Stimulated activated memory B cell treated with anti-CD40 and anti-IgM and Interleukin-4, amounts not matched to agents 10 μg/mL and 1 μg/mL and 100 μg/mL, for 72 hours (primary cell): Measurements from ENCODE around the gene SMYD3.
"Not testable (repeated sequence)": the region's sequence is repeated elsewhere in the genome, so short reads cannot be mapped to it uniquely, and the experiment has no call there.

Experiments used
- ATAC-seq: fragments of 150-1000 bp; cut with Tn5 transposase; 2 replicates; pipeline ENCODE4 v1.10.0; 2021
- H3K27ac Mint-ChIP-seq: one replicate; pipeline ENCODE4 v1.8.0; 2022; ENCODE audit warnings: mild to moderate bottlenecking, mixed read lengths
- H3K27me3 Mint-ChIP-seq: one replicate; pipeline ENCODE4 v1.8.0; 2022; ENCODE audit warnings: mixed read lengths
- H3K36me3 Mint-ChIP-seq: one replicate; pipeline ENCODE4 v1.8.0; 2022; ENCODE audit warnings: mixed read lengths
- H3K4me1 Mint-ChIP-seq: one replicate; pipeline ENCODE4 v1.8.0; 2022; ENCODE audit warnings: mixed read lengths
- H3K4me3 Mint-ChIP-seq: one replicate; pipeline ENCODE4 v1.8.0; 2022; ENCODE audit warnings: mild to moderate bottlenecking, moderate library complexity, mixed read lengths
- H3K9me3 Mint-ChIP-seq: one replicate; pipeline ENCODE4 v1.8.0; 2022; ENCODE audit warnings: mixed read lengths

The SMYD3 gene

GRCh38 chr1:245952383-245953026 is 554.6 kb downstream of the SMYD3 start:
- Mint-ChIP-seq H3K27ac (peak overlapping the region; percentile 82), H3K4me1 (peaks cover 25% of the 10 kb centered on the region), H3K27me3 (no peaks in the 10 kb centered on the region), H3K9me3 (no peaks in the 10 kb centered on the region), H3K36me3 (no peaks in the 10 kb centered on the region), H3K4me3 (no peak overlapping the region)
- ATAC-seq, result no peak

DNA sequence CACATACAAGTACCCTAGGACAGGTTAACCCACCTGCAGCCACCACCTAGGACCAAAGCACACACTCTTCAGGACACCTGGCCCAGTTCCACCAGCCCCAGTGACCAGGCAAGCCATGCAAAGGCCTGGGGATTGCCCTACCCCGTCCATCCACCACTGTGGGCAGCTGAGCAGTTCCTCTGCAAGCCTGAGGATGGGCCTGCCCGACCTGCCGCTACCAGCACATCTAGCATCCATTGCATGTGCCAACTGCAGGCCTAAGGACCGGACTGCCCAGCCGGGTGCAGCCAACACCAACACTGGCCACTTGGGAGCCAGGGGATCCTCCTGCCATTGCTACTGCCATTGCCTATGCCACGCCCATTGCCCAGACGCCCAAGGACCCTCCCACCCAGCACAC is 558.3 kb downstream of the SMYD3 start:
- H3K4me3 Mint-ChIP-seq, result no peak overlapping the region
- no peak for ATAC-seq
- peaks cover 25% of the 10 kb centered on the region for H3K36me3 Mint-ChIP-seq
- H3K27ac Mint-ChIP-seq, result no peak overlapping the region
- H3K4me1 Mint-ChIP-seq, result peaks cover 11% of the 10 kb centered on the region
- no peaks in the 10 kb centered on the region for H3K27me3 Mint-ChIP-seq
- H3K9me3 Mint-ChIP-seq, result peaks cover 5% of the 10 kb centered on the region

GRCh38 chr1:245946905-245947304 is 560.2 kb downstream of the SMYD3 start:
- peaks cover 32% of the 10 kb centered on the region for H3K36me3 Mint-ChIP-seq
- H3K27ac Mint-ChIP-seq, result no peak overlapping the region
- H3K27me3 Mint-ChIP-seq, result no peaks in the 10 kb centered on the region
- no peak overlapping the region for H3K4me3 Mint-ChIP-seq
- peaks cover 12% of the 10 kb centered on the region for H3K4me1 Mint-ChIP-seq
- H3K9me3 Mint-ChIP-seq, result peaks cover 5% of the 10 kb centered on the region
- no peak for ATAC-seq

- not testable (repeated sequence) for H3K27ac Mint-ChIP-seq, H3K9me3 Mint-ChIP-seq, H3K4me3 Mint-ChIP-seq, ATAC-seq, H3K27me3 Mint-ChIP-seq
- peaks cover 18% of the 10 kb centered on the region for H3K4me1 Mint-ChIP-seq
- H3K36me3 Mint-ChIP-seq, result peaks cover 32% of the 10 kb centered on the region
Observed at GRCh38 chr1:245945136-245945535, 561.9 kb downstream of the SMYD3 start.

DNA sequence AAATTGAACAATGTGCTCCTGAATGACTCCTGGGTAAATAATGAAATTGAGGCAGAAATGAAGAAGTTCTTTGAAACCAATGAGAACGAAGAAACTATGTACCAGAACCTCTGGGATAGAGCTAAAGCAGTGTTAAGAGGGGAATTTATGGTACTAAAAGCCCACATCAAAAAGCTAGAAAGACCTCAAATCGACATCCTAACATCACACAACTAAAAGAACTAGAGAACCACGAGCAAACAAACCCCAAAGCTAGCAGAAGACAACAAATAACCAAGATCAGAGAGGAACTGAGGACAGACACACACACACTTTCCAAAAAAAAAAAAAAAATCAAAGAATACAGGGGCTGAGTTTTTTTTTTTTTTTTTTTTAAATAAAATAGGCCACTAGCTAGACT is 564.2 kb downstream of the SMYD3 start:
- Mint-ChIP-seq H3K27ac (no peak overlapping the region), H3K9me3 (peaks cover 5% of the 10 kb centered on the region), H3K4me1 (peaks cover 21% of the 10 kb centered on the region), H3K27me3 (no peaks in the 10 kb centered on the region), H3K4me3 (no peak overlapping the region), H3K36me3 (peaks cover 36% of the 10 kb centered on the region)
- no peak for ATAC-seq

- peaks cover 21% of the 10 kb centered on the region for H3K4me1 Mint-ChIP-seq
- peaks cover 44% of the 10 kb centered on the region for H3K36me3 Mint-ChIP-seq
- not testable (repeated sequence) for ATAC-seq, H3K27ac Mint-ChIP-seq, H3K4me3 Mint-ChIP-seq, H3K27me3 Mint-ChIP-seq, H3K9me3 Mint-ChIP-seq
Observed at GRCh38 chr1:245941771-245942170, 565.3 kb downstream of the SMYD3 start.

- H3K9me3 Mint-ChIP-seq, result no peaks in the 10 kb centered on the region
- no peak overlapping the region for H3K27ac Mint-ChIP-seq
- no peaks in the 10 kb centered on the region for H3K27me3 Mint-ChIP-seq
Observed at GRCh38 chr1:245939756-245940345, 567.2 kb downstream of the SMYD3 start.

DNA sequence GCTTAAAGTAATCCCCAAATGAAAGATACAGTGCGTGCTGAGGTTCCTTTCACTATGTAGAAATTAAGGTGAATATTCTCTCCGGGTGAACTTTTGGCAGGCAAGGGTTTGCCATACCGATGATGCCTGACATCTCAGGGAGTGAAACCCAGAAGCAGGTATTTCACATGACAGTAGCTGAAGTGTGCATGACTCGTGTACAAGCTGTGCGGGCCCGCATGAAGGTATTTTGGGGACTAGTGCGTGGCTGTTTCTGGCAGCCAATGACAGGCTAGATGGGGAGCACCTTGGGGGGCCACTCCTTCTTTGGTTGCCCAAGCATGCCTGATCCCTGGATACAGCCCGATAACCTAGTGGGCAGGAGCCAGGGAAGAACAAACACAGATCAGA is 569.0 kb downstream of the SMYD3 start:
- Mint-ChIP-seq H3K27me3 (no peaks in the 10 kb centered on the region), H3K4me3 (no peak overlapping the region), H3K4me1 (peaks cover 20% of the 10 kb centered on the region), H3K9me3 (no peaks in the 10 kb centered on the region), H3K36me3 (peaks cover 22% of the 10 kb centered on the region), H3K27ac (no peak overlapping the region)
- no peak for ATAC-seq

More at GRCh38 chr1:245939756-245940345, 567.2 kb downstream of the SMYD3 start:
- Mint-ChIP-seq H3K4me1 (peaks cover 21% of the 10 kb centered on the region), H3K36me3 (peaks cover 32% of the 10 kb centered on the region), H3K4me3 (no peak overlapping the region)
- no peak for ATAC-seq

- no peak overlapping the region for H3K27ac Mint-ChIP-seq
- ATAC-seq, result no peak
- no peaks in the 10 kb centered on the region for H3K9me3 Mint-ChIP-seq
- peaks cover 17% of the 10 kb centered on the region for H3K36me3 Mint-ChIP-seq
- no peaks in the 10 kb centered on the region for H3K27me3 Mint-ChIP-seq
- H3K4me3 Mint-ChIP-seq, result no peak overlapping the region
- peaks cover 14% of the 10 kb centered on the region for H3K4me1 Mint-ChIP-seq
Observed at GRCh38 chr1:245937316-245938045, 569.6 kb downstream of the SMYD3 start.

- H3K4me3 Mint-ChIP-seq, result no peak overlapping the region
- H3K9me3 Mint-ChIP-seq, result no peaks in the 10 kb centered on the region
- no peak for ATAC-seq
- H3K4me1 Mint-ChIP-seq, result no peaks in the 10 kb centered on the region
- H3K36me3 Mint-ChIP-seq, result peaks cover 26% of the 10 kb centered on the region
- H3K27me3 Mint-ChIP-seq, result no peaks in the 10 kb centered on the region
- no peak overlapping the region for H3K27ac Mint-ChIP-seq
Observed at GRCh38 chr1:245934409-245934808, 572.7 kb downstream of the SMYD3 start.

DNA sequence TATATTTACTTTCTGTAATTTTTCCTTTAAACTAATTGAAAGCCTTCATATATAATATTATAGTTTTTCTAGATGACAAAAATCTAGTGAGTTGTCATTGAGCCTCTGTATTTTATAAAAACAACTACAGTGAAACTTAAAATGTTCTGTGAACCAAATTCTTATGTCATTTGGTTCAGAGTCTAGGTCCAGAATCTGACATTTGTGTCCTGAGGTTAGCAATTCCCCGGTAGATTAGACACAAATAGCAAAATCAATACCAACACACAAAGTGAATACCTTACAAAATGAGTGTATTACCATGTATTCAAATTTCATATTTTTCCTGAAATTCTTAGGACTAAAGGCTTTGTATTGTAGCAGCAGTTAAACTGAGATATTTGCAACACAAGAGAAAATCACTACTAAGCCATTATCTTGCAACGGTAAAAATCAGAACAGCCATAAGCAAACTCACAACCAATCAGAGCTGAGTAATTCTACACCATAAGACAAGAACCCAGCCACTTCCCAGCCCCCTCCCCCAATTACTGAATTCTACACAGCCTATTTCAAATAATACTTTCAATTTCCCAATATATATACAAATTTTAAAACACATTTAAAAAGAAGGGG is 573.5 kb downstream of the SMYD3 start:
- Mint-ChIP-seq H3K27ac (no peak overlapping the region), H3K4me1 (no peaks in the 10 kb centered on the region), H3K9me3 (no peaks in the 10 kb centered on the region), H3K36me3 (peaks cover 34% of the 10 kb centered on the region), H3K27me3 (no peaks in the 10 kb centered on the region), H3K4me3 (no peak overlapping the region)
- no peak for ATAC-seq

DNA sequence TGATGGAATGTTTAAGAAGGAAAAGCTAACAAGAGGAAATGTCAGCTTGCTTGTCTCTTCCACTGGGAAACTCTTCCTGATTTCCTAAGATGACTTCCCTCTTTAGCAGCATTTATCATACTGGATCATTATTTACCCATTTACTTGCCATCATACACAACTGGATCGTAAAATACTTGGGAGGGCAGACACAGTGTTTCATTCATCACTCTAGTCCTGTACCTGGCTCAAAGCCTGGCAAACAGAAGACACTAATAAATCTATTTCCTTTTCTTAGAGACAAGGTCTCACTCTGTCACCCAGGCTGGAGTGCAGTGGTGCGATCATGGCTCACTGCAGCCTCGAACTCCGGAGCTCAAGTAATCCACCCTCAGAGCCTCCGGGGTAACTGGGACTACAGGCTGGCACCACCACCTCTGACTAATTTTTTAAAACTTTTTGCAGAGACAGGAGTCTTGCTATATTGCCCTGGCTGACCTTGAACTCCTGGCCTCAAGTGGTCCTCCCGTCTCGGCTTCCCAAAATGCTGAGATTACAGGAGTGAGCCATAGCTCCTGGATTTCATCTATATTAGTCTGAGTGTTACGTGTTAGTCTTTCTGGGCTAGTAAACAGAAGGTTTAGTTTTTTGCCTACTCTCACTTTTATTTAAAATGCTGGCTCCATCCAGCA is 574.6 kb downstream of the SMYD3 start:
- Mint-ChIP-seq H3K27me3 (no peaks in the 10 kb centered on the region), H3K36me3 (peaks cover 31% of the 10 kb centered on the region), H3K27ac (no peak overlapping the region), H3K4me3 (no peak overlapping the region), H3K9me3 (no peaks in the 10 kb centered on the region), H3K4me1 (no peaks in the 10 kb centered on the region)
- no peak for ATAC-seq

GRCh38 chr1:245931450-245931849 is 575.6 kb downstream of the SMYD3 start:
- H3K27me3 Mint-ChIP-seq, result no peaks in the 10 kb centered on the region
- H3K9me3 Mint-ChIP-seq, result no peaks in the 10 kb centered on the region
- no peaks in the 10 kb centered on the region for H3K4me1 Mint-ChIP-seq
- H3K27ac Mint-ChIP-seq, result no peak overlapping the region
- peaks cover 32% of the 10 kb centered on the region for H3K36me3 Mint-ChIP-seq
- H3K4me3 Mint-ChIP-seq, result no peak overlapping the region
- no peak for ATAC-seq

GRCh38 chr1:245929224-245929623 is 577.9 kb downstream of the SMYD3 start:
- Mint-ChIP-seq H3K4me3 (no peak overlapping the region), H3K27me3 (no peaks in the 10 kb centered on the region), H3K36me3 (peaks cover 41% of the 10 kb centered on the region), H3K9me3 (no peaks in the 10 kb centered on the region), H3K4me1 (no peaks in the 10 kb centered on the region), H3K27ac (no peak overlapping the region)
- no peak for ATAC-seq

- H3K4me3 Mint-ChIP-seq, result no peak overlapping the region
- no peaks in the 10 kb centered on the region for H3K9me3 Mint-ChIP-seq
- ATAC-seq, result no peak
- H3K36me3 Mint-ChIP-seq, result peaks cover 46% of the 10 kb centered on the region
- H3K4me1 Mint-ChIP-seq, result no peaks in the 10 kb centered on the region
- H3K27me3 Mint-ChIP-seq, result no peaks in the 10 kb centered on the region
- no peak overlapping the region for H3K27ac Mint-ChIP-seq
Observed at GRCh38 chr1:245926888-245927287, 580.2 kb downstream of the SMYD3 start.
